Liver (tissue), 9 donors: ENCODE results near the gene UROC1. TPM values are rescaled to one million over a fixed set of nuclear protein-coding genes. Genes with fewer than 3 reads are reported as not detected.

ENCODE experiments used
- DNase-seq: peaks from one replicate; pipeline ENCODE4 v3.0.0-alpha.2; 2017; ENCODE audit warnings: low spot score
- H3K27ac ChIP-seq, 2 donors: one replicate each; pipeline ENCODE4 v1.7.0; 2013; ENCODE audit warnings: inconsistent platforms in 2 of 2, low read length in 2 of 2, control low read depth in 1 of 2, low read depth in 1 of 2, mild to moderate bottlenecking in 1 of 2
- H3K27me3 ChIP-seq, 4 donors: one replicate each; pipeline versions ENCODE4 v1.6.1 to v1.7.0; 2013; ENCODE audit warnings: low read length in 3 of 4, inconsistent platforms in 1 of 4, mild to moderate bottlenecking in 1 of 4, moderate library complexity in 1 of 4; ENCODE audit not compliant: control insufficient read depth in 4 of 4, insufficient read depth in 4 of 4
- H3K36me3 ChIP-seq, 4 donors: one replicate each; pipeline versions ENCODE4 v1.6.1 to v1.7.0; 2013; ENCODE audit warnings: low read length in 3 of 4, mild to moderate bottlenecking in 3 of 4, low read depth in 1 of 4, moderate library complexity in 1 of 4; ENCODE audit not compliant: control insufficient read depth in 4 of 4, insufficient read depth in 3 of 4
- H3K4me1 ChIP-seq, 4 donors: one replicate each; pipeline versions ENCODE4 v1.6.1 to v1.7.0; 2013; ENCODE audit warnings: low read length in 3 of 4, mild to moderate bottlenecking in 3 of 4, moderate library complexity in 1 of 4; ENCODE audit not compliant: control insufficient read depth in 4 of 4, insufficient read depth in 4 of 4
- H3K4me3 ChIP-seq, 3 donors: one replicate each; pipeline versions ENCODE4 v1.6.1 to v1.7.0; 2013; ENCODE audit warnings: low read length in 3 of 3, control low read depth in 1 of 3, low read depth in 1 of 3, mild to moderate bottlenecking in 1 of 3
- H3K9ac ChIP-seq, 2 donors: one replicate each; pipeline ENCODE4 v1.7.0; 2013; ENCODE audit warnings: low read length in 2 of 2, mild to moderate bottlenecking in 2 of 2, moderate library complexity in 2 of 2, control low read depth in 1 of 2, low read depth in 1 of 2
- H3K9me3 ChIP-seq, 4 donors: one replicate each; pipeline versions ENCODE4 v1.6.1 to v1.7.0; 2013; ENCODE audit warnings: low read length in 3 of 4; ENCODE audit not compliant: control insufficient read depth in 4 of 4
- EGR1 ChIP-seq, 2 donors: IDR thresholded peaks; 2 replicates each; pipeline ENCODE4 v1.6.1; 2016 to 2018; ENCODE audit warnings: antibody characterized with exemption in 2 of 2, low read depth in 2 of 2
- FOXA1 ChIP-seq: IDR thresholded peaks from 2 replicates; pipeline ENCODE4 v1.6.1; 2016; ENCODE audit warnings: antibody characterized with exemption
- FOXA2 ChIP-seq: IDR thresholded peaks from 2 replicates; pipeline ENCODE4 v1.6.1; 2016; ENCODE audit warnings: antibody characterized with exemption
- GABPA ChIP-seq, 2 donors: IDR thresholded peaks in 1 of 2; conservative IDR thresholded peaks in 1 of 2; 2 replicates each; pipeline ENCODE4 v1.6.1; 2016; ENCODE audit warnings: antibody characterized with exemption in 2 of 2, mild to moderate bottlenecking in 1 of 2, moderate library complexity in 1 of 2
- HNF4A ChIP-seq, 2 donors: conservative IDR thresholded peaks; 2 replicates each; pipeline ENCODE4 v1.6.1; 2016; ENCODE audit warnings: antibody characterized with exemption in 2 of 2, mild to moderate bottlenecking in 2 of 2
- HNF4G ChIP-seq: IDR thresholded peaks from 2 replicates; pipeline ENCODE4 v1.6.1; 2016; ENCODE audit warnings: antibody characterized with exemption
- JUND ChIP-seq, 2 donors: IDR thresholded peaks; 2 replicates each; pipeline ENCODE4 v1.6.1; 2016; ENCODE audit warnings: antibody characterized with exemption in 2 of 2
- NR2F2 ChIP-seq: IDR thresholded peaks from 2 replicates; pipeline ENCODE4 v1.6.1; 2016; ENCODE audit warnings: antibody characterized with exemption
- RAD21 ChIP-seq, 2 donors: IDR thresholded peaks; 2 replicates each; pipeline ENCODE4 v1.6.1; 2016; ENCODE audit warnings: antibody characterized with exemption in 2 of 2, mild to moderate bottlenecking in 2 of 2
- RXRA ChIP-seq, 2 donors: IDR thresholded peaks; 2 replicates each; pipeline ENCODE4 v1.6.1; 2017 to 2018; ENCODE audit warnings: antibody characterized with exemption in 2 of 2, mild to moderate bottlenecking in 1 of 2
- SP1 ChIP-seq: IDR thresholded peaks from 2 replicates; pipeline ENCODE4 v1.6.1; 2018; ENCODE audit warnings: antibody characterized with exemption, mild to moderate bottlenecking
- TAF1 ChIP-seq: conservative IDR thresholded peaks from 2 replicates; pipeline ENCODE4 v1.6.1; 2016; ENCODE audit warnings: antibody characterized with exemption, mild to moderate bottlenecking
- YY1 ChIP-seq: IDR thresholded peaks from 2 replicates; pipeline ENCODE4 v1.6.1; 2016; ENCODE audit warnings: antibody characterized with exemption, mild to moderate bottlenecking
- WGBS: extraction: QIAGEN DNeasy Blood & Tissue Kit; methylation state at CpG from one replicate; pipeline ENCODE4 v1.1.7; 2013; 5-methylcytosine and 5-hydroxymethylcytosine counted together
- polyA plus RNA-seq, 2 donors: library from polyadenylated mRNA; stranded (reverse) in 1 of 2; unstranded in 1 of 2; fragments of 200-250 nt in 1 of 2; fragments of >200 nt in 1 of 2; fragmentation: Nextera tagmentation in 1 of 2; extraction: Ambion mirVana in 1 of 2; gene quantifications; one replicate each; pipeline versions ENCODE4 v1.2.1 to v1.2.3, GENCODE V29; 2013 to 2015
- total RNA-seq, 2 donors: library from RNA; depleted of rRNA; stranded (reverse); fragments of >200 nt; gene quantifications; one replicate each; pipeline ENCODE4 v1.2.3, GENCODE V29; 2014
- TF ChIP-seq, protein P1 (sequence below): fragments of 150-350 bp; IDR thresholded peaks from 2 replicates; pipeline ENCODE4 v1.5.1; 2017; ENCODE audit warnings: improper control_type of control experiment, low read depth, low read length; ENCODE audit not compliant: missing input control
- TF ChIP-seq, protein P2 (sequence below): IDR thresholded peaks from 2 replicates; pipeline ENCODE4 v1.6.1; 2016; ENCODE audit warnings: antibody characterized with exemption
- TF ChIP-seq, protein P3 (sequence below): IDR thresholded peaks from 2 replicates; pipeline ENCODE4 v1.6.1; 2016; ENCODE audit warnings: antibody characterized with exemption, mild to moderate bottlenecking
- TF ChIP-seq, protein P4 (sequence below): IDR thresholded peaks from 2 replicates; pipeline ENCODE4 v1.6.1; 2016; ENCODE audit warnings: antibody characterized with exemption
- TF ChIP-seq, protein P5 (sequence below): IDR thresholded peaks from 2 replicates; pipeline ENCODE4 v1.6.1; 2016; ENCODE audit warnings: antibody characterized with exemption
- donor health status: healthy.
- donor health status: healthy.
- donor health status: healthy.
- donor health status: healthy.
- donor health status: healthy.

UROC1 gene
- total and polyA plus RNA-seq, 4 donors, result 5.9 to 28.4 (median 18.2) TPM

DNA sequence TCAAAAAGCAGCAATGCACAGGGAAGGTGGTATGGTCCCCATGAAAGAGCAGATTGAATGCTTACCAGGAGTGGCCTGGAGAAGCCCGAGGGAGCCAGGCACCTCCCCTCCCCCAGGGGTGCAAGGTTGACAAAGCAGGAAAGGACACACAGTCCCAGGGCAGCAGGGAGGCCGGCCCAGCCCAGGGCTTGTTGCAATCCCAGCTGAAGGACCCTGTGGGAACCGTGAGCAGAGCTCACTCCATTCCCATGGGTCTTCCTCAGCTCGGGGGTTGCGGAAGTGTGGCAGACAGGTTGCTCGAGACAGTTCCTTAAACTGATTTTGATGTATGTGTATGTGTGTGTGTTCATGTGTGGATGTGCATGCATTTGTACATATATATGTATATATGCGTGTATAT lies 15.8 kb downstream of the UROC1 start:
- no peak for DNase-seq
- peaks cover 0 to 65% (median 31%) of the 10 kb centered on the region in 4 donors for H3K36me3 ChIP-seq

More for the DNA sequence above, 15.8 kb downstream of the UROC1 start:
- H3K27me3 ChIP-seq, result no peaks in the 10 kb centered on the region
- H3K9me3 ChIP-seq, result no peaks in the 10 kb centered on the region
- H3K4me1 ChIP-seq, result peaks cover 0 to 8% (median 0%) of the 10 kb centered on the region in 4 donors
- no peak overlapping the region for H3K9ac ChIP-seq
- H3K4me3 ChIP-seq, result no peak overlapping the region
- no peak overlapping the region for H3K27ac ChIP-seq
- TF ChIP-seq FOXA1 (no peak), RAD21 (IDR thresholded peaks at IDR 0.05) (no peak), YY1 (no peak), EGR1 (IDR thresholded peaks at IDR 0.05; ENCODE audit: low read depth in 2 of 2) (no peak), NR2F2 (no peak), TAF1 (no peak), SP1 (peak; percentile 56), HNF4A (conservative IDR thresholded peaks at IDR 0.05) (peak in 1 of 2 donors; percentile 36), RXRA (IDR thresholded peaks at IDR 0.05) (peak in 1 of 2 donors; percentile 34), GABPA (IDR thresholded peaks at IDR 0.05 in 1 of 2, conservative IDR thresholded peaks at IDR 0.05 in 1 of 2) (no peak), FOXA2 (no peak), JUND (IDR thresholded peaks at IDR 0.05) (no peak), HNF4G (no peak)
- TF ChIP-seq, protein P1, sequence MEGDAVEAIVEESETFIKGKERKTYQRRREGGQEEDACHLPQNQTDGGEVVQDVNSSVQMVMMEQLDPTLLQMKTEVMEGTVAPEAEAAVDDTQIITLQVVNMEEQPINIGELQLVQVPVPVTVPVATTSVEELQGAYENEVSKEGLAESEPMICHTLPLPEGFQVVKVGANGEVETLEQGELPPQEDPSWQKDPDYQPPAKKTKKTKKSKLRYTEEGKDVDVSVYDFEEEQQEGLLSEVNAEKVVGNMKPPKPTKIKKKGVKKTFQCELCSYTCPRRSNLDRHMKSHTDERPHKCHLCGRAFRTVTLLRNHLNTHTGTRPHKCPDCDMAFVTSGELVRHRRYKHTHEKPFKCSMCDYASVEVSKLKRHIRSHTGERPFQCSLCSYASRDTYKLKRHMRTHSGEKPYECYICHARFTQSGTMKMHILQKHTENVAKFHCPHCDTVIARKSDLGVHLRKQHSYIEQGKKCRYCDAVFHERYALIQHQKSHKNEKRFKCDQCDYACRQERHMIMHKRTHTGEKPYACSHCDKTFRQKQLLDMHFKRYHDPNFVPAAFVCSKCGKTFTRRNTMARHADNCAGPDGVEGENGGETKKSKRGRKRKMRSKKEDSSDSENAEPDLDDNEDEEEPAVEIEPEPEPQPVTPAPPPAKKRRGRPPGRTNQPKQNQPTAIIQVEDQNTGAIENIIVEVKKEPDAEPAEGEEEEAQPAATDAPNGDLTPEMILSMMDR, result no peak
- TF ChIP-seq, protein P2, sequence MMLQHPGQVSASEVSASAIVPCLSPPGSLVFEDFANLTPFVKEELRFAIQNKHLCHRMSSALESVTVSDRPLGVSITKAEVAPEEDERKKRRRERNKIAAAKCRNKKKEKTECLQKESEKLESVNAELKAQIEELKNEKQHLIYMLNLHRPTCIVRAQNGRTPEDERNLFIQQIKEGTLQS, result no peak
- TF ChIP-seq, protein P3, sequence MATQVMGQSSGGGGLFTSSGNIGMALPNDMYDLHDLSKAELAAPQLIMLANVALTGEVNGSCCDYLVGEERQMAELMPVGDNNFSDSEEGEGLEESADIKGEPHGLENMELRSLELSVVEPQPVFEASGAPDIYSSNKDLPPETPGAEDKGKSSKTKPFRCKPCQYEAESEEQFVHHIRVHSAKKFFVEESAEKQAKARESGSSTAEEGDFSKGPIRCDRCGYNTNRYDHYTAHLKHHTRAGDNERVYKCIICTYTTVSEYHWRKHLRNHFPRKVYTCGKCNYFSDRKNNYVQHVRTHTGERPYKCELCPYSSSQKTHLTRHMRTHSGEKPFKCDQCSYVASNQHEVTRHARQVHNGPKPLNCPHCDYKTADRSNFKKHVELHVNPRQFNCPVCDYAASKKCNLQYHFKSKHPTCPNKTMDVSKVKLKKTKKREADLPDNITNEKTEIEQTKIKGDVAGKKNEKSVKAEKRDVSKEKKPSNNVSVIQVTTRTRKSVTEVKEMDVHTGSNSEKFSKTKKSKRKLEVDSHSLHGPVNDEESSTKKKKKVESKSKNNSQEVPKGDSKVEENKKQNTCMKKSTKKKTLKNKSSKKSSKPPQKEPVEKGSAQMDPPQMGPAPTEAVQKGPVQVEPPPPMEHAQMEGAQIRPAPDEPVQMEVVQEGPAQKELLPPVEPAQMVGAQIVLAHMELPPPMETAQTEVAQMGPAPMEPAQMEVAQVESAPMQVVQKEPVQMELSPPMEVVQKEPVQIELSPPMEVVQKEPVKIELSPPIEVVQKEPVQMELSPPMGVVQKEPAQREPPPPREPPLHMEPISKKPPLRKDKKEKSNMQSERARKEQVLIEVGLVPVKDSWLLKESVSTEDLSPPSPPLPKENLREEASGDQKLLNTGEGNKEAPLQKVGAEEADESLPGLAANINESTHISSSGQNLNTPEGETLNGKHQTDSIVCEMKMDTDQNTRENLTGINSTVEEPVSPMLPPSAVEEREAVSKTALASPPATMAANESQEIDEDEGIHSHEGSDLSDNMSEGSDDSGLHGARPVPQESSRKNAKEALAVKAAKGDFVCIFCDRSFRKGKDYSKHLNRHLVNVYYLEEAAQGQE, result no peak
- TF ChIP-seq, protein P4, sequence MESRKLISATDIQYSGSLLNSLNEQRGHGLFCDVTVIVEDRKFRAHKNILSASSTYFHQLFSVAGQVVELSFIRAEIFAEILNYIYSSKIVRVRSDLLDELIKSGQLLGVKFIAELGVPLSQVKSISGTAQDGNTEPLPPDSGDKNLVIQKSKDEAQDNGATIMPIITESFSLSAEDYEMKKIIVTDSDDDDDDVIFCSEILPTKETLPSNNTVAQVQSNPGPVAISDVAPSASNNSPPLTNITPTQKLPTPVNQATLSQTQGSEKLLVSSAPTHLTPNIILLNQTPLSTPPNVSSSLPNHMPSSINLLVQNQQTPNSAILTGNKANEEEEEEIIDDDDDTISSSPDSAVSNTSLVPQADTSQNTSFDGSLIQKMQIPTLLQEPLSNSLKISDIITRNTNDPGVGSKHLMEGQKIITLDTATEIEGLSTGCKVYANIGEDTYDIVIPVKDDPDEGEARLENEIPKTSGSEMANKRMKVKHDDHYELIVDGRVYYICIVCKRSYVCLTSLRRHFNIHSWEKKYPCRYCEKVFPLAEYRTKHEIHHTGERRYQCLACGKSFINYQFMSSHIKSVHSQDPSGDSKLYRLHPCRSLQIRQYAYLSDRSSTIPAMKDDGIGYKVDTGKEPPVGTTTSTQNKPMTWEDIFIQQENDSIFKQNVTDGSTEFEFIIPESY, result no peak
- TF ChIP-seq, protein P5, sequence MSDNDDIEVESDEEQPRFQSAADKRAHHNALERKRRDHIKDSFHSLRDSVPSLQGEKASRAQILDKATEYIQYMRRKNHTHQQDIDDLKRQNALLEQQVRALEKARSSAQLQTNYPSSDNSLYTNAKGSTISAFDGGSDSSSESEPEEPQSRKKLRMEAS, result no peak
- 57% methylated on average over 7 of the region's 7 CpGs for WGBS
